Peyer's patch (tissue), 4 donors: ENCODE measurements around the gene LETMD1. TPM values are rescaled to one million over a fixed set of nuclear protein-coding genes. Genes with fewer than 3 reads are reported as not detected.
"Not testable (repeated sequence)": the region's sequence is repeated elsewhere in the genome, so short reads cannot be mapped to it uniquely, and the experiment has no call there.

Source experiments
- DNase-seq, 3 donors: peaks; one replicate each; pipeline ENCODE4 v3.0.0-alpha.2; 2017 to 2019
- H3K27ac ChIP-seq, 4 donors: fragments of 200-600 bp; sonication (generic); one replicate each; pipeline ENCODE4 v1.5.1; 2016 to 2019
- H3K27me3 ChIP-seq, 2 donors: fragments of 200-600 bp; sonication (generic); one replicate each; pipeline ENCODE4 v1.5.1; 2019
- H3K36me3 ChIP-seq, 3 donors: fragments of 200-600 bp; sonication (generic); one replicate each; pipeline ENCODE4 v1.5.1; 2016 to 2019
- H3K4me1 ChIP-seq, 4 donors: fragments of 200-600 bp; sonication (generic); one replicate each; pipeline ENCODE4 v1.5.1; 2016 to 2019
- H3K4me3 ChIP-seq, 4 donors: fragments of 200-600 bp; sonication (generic); 1 replicate in 3 of 4; 2 replicates in 1 of 4; pipeline ENCODE4 v1.5.1; 2016 to 2019; ENCODE audit warnings: mild to moderate bottlenecking in 1 of 4
- H3K9me3 ChIP-seq, 4 donors: fragments of 200-600 bp; sonication (generic); one replicate each; pipeline ENCODE4 v1.5.1; 2016 to 2019; ENCODE audit warnings: mild to moderate bottlenecking in 1 of 4
- POLR2A ChIP-seq, 2 donors: fragments of 450-650 bp; IDR thresholded peaks; one replicate each; pipeline ENCODE4 v1.5.1; 2017; ENCODE audit warnings: antibody characterized with exemption in 2 of 2, mild to moderate bottlenecking in 2 of 2, moderate library complexity in 2 of 2
- total RNA-seq, 4 donors: library from RNA; depleted of rRNA; stranded (reverse); fragments of >200 nt; gene quantifications; one replicate each; pipeline ENCODE4 v1.1.0, GENCODE V29; 2016
- TF ChIP-seq, protein P1 (sequence below), 6 experiments: fragments of 450-650 bp in 4 of 6; fragments of 200-600 bp in 2 of 6; sonication (generic) in 1 of 6; IDR thresholded peaks; one replicate each; pipeline ENCODE4 v1.5.1; 2017 to 2019; ENCODE audit warnings: antibody characterized with exemption in 6 of 6, mild to moderate bottlenecking in 3 of 6, moderate library complexity in 1 of 6

Gene LETMD1
- total RNA-seq, 4 donors from 2014 or later, result 55.3 to 155 (median 91.4) TPM

DNA sequence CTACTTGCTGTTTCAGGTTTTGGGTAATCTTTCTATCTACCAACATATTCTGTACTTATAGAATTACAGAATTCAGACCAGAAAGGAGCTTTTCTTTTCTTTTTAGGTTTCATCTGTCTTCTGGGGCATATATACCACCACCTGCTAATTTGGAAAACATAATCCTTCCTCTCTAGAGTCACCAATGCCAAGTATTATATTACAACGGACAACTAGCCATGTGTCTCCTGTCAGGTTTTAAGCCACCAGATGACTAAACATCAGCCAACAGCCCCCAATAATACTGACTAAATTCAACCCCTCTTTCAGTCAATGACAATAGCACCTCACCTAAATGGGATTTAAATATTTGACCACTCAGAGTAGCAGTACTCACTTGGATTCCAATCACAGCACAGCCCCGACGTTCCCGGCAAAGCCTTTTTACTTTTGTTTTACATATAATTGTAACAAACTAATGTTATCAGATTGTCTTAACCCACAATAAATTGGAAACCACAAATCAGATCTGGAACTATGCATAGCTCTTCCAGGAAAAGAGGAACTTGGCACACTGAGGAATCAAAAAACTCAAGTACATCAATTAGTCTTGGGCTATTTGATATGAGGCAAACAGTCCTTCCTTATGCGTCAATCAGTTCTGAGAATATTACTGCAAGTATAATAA is 35.4 kb upstream of the LETMD1 start:
- DNase-seq, result no peak
- no peaks in the 10 kb centered on the region for H3K9me3 ChIP-seq
- TF ChIP-seq, protein P1, sequence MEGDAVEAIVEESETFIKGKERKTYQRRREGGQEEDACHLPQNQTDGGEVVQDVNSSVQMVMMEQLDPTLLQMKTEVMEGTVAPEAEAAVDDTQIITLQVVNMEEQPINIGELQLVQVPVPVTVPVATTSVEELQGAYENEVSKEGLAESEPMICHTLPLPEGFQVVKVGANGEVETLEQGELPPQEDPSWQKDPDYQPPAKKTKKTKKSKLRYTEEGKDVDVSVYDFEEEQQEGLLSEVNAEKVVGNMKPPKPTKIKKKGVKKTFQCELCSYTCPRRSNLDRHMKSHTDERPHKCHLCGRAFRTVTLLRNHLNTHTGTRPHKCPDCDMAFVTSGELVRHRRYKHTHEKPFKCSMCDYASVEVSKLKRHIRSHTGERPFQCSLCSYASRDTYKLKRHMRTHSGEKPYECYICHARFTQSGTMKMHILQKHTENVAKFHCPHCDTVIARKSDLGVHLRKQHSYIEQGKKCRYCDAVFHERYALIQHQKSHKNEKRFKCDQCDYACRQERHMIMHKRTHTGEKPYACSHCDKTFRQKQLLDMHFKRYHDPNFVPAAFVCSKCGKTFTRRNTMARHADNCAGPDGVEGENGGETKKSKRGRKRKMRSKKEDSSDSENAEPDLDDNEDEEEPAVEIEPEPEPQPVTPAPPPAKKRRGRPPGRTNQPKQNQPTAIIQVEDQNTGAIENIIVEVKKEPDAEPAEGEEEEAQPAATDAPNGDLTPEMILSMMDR (IDR thresholded peaks at IDR 0.05), result no peak
- no peak for TF ChIP-seq POLR2A (IDR thresholded peaks at IDR 0.05)
- H3K4me1 ChIP-seq, result peaks cover 0 to 10% (median 0%) of the 10 kb centered on the region in 4 donors
- H3K27ac ChIP-seq, result no peak overlapping the region
- H3K36me3 ChIP-seq, result peaks cover 0 to 3% (median 0%) of the 10 kb centered on the region in 3 donors
- H3K4me3 ChIP-seq, result no peak overlapping the region
- no peaks in the 10 kb centered on the region for H3K27me3 ChIP-seq

DNA sequence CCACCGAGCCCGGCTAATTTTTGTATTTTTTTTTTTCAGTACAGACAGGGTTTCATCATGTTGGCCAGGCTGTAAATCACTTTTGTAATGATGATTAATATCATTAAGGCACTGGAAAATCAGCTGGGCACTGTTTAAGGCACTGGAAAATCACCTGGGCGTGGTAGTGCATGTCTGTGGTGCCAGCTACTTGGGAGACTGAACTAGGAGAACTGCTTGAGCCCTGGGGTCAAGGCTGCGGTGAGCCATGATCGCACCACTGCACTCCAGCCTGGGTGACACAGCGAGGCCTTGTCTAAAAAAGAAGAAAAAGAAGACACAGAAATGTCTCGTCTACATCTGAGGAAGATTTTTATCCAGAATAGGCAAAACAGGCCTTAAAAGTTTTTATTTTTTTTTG is 34.7 kb upstream of the LETMD1 start:
- DNase-seq, result no peak
- Histone ChIP-seq H3K4me1 (peaks cover 0 to 10% (median 0%) of the 10 kb centered on the region in 4 donors), H3K4me3 (no peak overlapping the region), H3K9me3 (no peaks in the 10 kb centered on the region), H3K27ac (no peak overlapping the region), H3K27me3 (no peaks in the 10 kb centered on the region), H3K36me3 (no peaks in the 10 kb centered on the region)
- TF ChIP-seq, protein P1 (IDR thresholded peaks at IDR 0.05), result no peak
- TF ChIP-seq POLR2A (IDR thresholded peaks at IDR 0.05), result no peak

DNA sequence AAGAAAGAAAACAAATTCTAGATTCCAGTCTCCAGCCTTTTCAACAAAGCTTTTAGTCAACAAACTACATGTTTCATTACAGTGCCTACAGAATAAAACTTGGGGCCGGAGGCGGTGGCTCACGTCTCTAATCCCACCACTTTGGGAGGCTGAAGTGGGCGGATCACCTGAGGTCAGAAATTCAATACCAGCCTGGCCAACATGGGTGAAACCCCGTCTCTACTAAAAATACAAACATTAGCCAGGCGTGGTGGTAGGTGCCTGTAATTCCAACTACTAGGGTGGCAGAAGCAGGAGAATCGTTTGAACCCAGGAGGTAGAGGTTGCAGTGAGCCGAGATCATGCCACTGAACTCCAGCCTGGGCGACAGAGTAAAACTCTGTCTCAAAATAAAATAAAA is 33.7 kb upstream of the LETMD1 start:
- DNase-seq, H3K4me3 ChIP-seq, H3K4me1 ChIP-seq, H3K27ac ChIP-seq, H3K27me3 ChIP-seq, H3K9me3 ChIP-seq, H3K36me3 ChIP-seq: not testable (repeated sequence)

DNA sequence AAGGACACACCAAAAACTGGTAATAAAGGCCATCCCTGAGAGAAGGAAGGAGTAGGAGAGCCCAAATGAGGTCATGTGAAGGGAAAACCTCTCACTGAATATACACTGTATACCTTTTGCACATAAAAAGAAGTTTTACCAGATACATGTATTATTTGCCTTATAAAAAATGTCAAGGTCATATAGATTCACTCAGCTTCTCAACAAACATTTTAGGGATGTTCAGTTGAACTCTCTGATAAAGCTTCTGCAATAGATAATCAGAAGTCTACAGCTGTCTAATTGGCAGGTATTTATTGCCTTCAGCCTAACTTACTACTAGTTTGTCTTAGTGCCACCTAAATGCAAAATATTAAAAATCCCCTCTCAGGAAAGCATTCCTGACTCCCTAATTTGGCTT is 30.7 kb upstream of the LETMD1 start:
- peaks cover 0 to 15% (median 0%) of the 10 kb centered on the region in 4 donors for H3K4me1 ChIP-seq
- no peak overlapping the region for H3K27ac ChIP-seq
- no peaks in the 10 kb centered on the region for H3K9me3 ChIP-seq
- no peaks in the 10 kb centered on the region for H3K27me3 ChIP-seq
- H3K4me3 ChIP-seq, result no peak overlapping the region
- no peak for DNase-seq
- TF ChIP-seq POLR2A (IDR thresholded peaks at IDR 0.05), result no peak
- TF ChIP-seq, protein P1 (IDR thresholded peaks at IDR 0.05), result no peak
- no peaks in the 10 kb centered on the region for H3K36me3 ChIP-seq

DNA sequence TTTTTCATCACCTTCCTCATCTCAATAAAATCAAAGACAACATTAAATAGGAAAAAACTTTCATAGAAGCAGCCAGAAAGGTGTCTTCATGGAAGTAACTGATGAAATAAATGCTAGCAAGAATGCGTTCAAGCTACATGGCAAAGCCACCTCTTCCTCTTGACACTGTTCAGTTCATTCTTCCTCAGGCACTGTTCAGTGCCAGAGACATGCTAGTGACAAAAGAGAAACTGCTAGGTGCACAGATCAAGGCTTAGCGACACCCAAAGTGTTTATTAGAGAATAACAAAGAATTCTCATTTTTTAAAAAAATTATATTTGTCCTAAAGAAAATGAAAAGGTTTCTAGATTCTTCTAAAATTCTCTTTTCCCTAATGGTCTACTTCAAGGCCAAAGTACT is 29.2 kb upstream of the LETMD1 start:
- H3K9me3 ChIP-seq, result no peaks in the 10 kb centered on the region
- DNase-seq, result no peak
- TF ChIP-seq POLR2A (IDR thresholded peaks at IDR 0.05), result no peak
- TF ChIP-seq, protein P1 (IDR thresholded peaks at IDR 0.05), result no peak

DNA sequence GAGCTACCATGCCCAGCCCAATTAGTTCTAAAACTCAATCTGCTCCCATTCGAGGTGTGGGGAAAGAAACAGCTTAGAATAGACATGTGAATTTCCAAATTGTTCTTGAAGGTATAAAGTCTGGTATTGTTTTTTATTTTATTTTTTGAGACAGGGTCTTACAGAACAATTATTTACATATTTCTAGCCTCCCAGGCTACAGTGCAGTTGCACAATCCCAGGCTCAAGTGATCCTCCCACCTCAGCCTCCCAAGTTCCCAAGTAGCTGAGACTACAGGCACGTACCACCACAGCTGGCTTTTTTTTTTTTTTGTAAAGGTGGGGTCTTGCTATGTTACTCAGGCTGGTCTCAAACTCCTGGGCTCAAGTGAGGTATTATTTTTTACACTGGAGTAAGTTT is 28.2 kb upstream of the LETMD1 start:
- Histone ChIP-seq H3K4me1 (peaks cover 0 to 29% (median 2%) of the 10 kb centered on the region in 4 donors), H3K36me3 (no peaks in the 10 kb centered on the region), H3K27ac (no peak overlapping the region), H3K9me3 (no peaks in the 10 kb centered on the region), H3K4me3 (no peak overlapping the region), H3K27me3 (no peaks in the 10 kb centered on the region)
- DNase-seq, result no peak
- TF ChIP-seq POLR2A (IDR thresholded peaks at IDR 0.05), result no peak
- TF ChIP-seq, protein P1 (IDR thresholded peaks at IDR 0.05), result no peak

More for the DNA sequence above, 29.2 kb upstream of the LETMD1 start:
- Histone ChIP-seq H3K4me3 (no peak overlapping the region), H3K27me3 (no peaks in the 10 kb centered on the region), H3K27ac (no peak overlapping the region), H3K36me3 (no peaks in the 10 kb centered on the region), H3K4me1 (peaks cover 0 to 27% (median 2%) of the 10 kb centered on the region in 4 donors)
